IPS-15b (cell line): ENCODE measurements around the gene HSP90B1.

Experiments
- H3K27me3 ChIP-seq: one replicate; pipeline ENCODE4 v1.6.1; 2013; ENCODE audit warnings: low read length; ENCODE audit not compliant: control insufficient read depth, insufficient read depth
- H3K36me3 ChIP-seq: one replicate; pipeline ENCODE4 v1.6.1; 2013; ENCODE audit warnings: low read length; ENCODE audit not compliant: control insufficient read depth, insufficient read depth
- H3K4me1 ChIP-seq: one replicate; pipeline ENCODE4 v1.6.1; 2013; ENCODE audit warnings: mild to moderate bottlenecking, low read length; ENCODE audit not compliant: control insufficient read depth, insufficient read depth
- H3K4me3 ChIP-seq: one replicate; pipeline ENCODE4 v1.5.1; 2013; ENCODE audit warnings: low read depth, low read length
- H3K9ac ChIP-seq: one replicate; pipeline ENCODE4 v1.6.1; 2013; ENCODE audit warnings: low read depth, mild to moderate bottlenecking, low read length
- H3K9me3 ChIP-seq: one replicate; pipeline ENCODE4 v1.6.1; 2013; ENCODE audit warnings: mild to moderate bottlenecking, low read length; ENCODE audit not compliant: control insufficient read depth, insufficient read depth

Gene HSP90B1

DNA sequence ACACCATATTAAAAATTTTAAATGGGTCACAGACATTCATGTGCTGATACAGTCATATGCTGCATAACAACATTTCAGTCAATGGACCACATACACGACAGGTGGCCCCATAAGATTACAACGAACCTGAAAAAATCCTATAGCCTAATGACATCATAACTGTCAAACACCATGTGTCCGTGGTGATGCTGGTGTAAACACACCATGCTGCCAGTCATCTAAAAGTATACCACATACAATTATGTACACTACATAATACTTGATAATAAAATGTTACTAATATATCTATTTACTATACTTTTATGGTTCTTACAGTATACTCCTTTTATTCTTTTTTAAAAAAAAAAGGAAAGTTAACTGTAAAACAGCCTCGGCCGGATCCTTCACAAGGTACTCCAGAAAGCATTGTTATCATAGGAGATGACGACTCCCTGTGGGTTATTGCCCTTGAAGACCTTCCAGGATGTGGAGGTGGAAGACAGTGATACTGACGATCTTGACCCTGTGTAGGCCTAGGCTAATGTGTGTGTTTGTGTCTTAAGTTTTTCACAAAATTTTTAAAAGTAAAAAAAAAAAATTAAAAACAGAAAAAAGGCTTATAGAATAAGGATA is 30.5 kb downstream of the HSP90B1 start:
- Histone ChIP-seq H3K36me3 (no peaks in the 10 kb centered on the region), H3K9me3 (no peaks in the 10 kb centered on the region), H3K27me3 (no peaks in the 10 kb centered on the region), H3K4me3 (no peak overlapping the region), H3K9ac (no peak overlapping the region), H3K4me1 (peaks cover under 1% of the 10 kb centered on the region)

DNA sequence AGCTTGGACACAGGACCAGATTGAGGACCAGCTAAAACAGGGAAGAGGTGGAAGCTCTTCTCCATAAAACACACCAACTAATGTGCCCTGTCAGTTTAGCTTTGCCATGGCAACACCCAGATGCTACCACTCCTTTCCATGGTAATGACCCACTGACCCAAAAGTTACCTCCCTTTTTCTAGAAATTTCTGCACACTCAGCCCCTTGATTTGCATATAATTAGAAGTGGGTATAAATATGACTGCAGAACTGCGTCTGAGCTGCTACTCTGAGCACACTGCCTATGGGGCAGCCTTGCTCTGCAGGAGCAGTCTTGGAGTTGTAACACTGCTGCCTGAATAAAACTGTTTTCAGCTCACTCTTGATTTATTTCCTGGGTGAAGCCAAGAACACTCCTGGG is 32.3 kb downstream of the HSP90B1 start:
- H3K4me1 ChIP-seq = no peaks in the 10 kb centered on the region
- H3K36me3 ChIP-seq = no peaks in the 10 kb centered on the region
- H3K27me3 ChIP-seq = no peaks in the 10 kb centered on the region
- no peak overlapping the region for H3K9ac ChIP-seq
- H3K9me3 ChIP-seq = no peaks in the 10 kb centered on the region
- no peak overlapping the region for H3K4me3 ChIP-seq

- Histone ChIP-seq H3K4me3 (peak overlapping the region; percentile 96), H3K27me3 (no peaks in the 10 kb centered on the region), H3K9me3 (no peaks in the 10 kb centered on the region), H3K4me1 (no peaks in the 10 kb centered on the region), H3K36me3 (no peaks in the 10 kb centered on the region), H3K9ac (peak overlapping the region; percentile 88)
Observed at GRCh38 chr12:103964805-103965204, 34.6 kb downstream of the HSP90B1 start.

DNA sequence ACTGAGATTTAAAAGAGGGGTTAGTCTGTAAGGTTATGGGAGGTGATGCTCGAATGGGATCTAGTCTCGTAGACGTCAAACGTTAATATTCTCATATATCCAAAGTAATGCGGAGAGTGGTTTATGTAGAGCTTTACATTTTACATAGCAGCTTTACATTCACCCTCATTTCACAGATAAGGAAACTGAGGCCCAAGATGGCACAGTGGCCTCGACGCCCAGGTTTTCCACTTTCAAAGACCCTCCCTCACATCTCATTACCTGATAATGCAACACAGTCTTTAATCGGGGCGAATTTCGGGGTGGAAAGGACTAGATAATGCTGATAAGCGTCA is 35.0 kb downstream of the HSP90B1 start:
- H3K36me3 ChIP-seq = no peaks in the 10 kb centered on the region
- H3K9me3 ChIP-seq = no peaks in the 10 kb centered on the region
- H3K4me1 ChIP-seq = no peaks in the 10 kb centered on the region
- peak overlapping the region; percentile 96 for H3K4me3 ChIP-seq
- no peaks in the 10 kb centered on the region for H3K27me3 ChIP-seq
- H3K9ac ChIP-seq = peak overlapping the region; percentile 88

- Histone ChIP-seq H3K27me3 (no peaks in the 10 kb centered on the region), H3K4me1 (no peaks in the 10 kb centered on the region), H3K4me3 (peak within 1 kb of the TSS; percentile 96), H3K9me3 (no peaks in the 10 kb centered on the region), H3K9ac (peak within 1 kb of the TSS; percentile 92), H3K36me3 (no peaks in the 10 kb centered on the region)
Observed at GRCh38 chr12:103965590-103966504, 35.6 kb downstream of the HSP90B1 start, which contains the start of gene TDG. TSS of gene TDG (plus strand) at chr12:103965872. CDS start at chr12:103966038, 166 bp downstream.

GRCh38 chr12:103966736-103967135 is 36.5 kb downstream of the HSP90B1 start:
- no peaks in the 10 kb centered on the region for H3K9me3 ChIP-seq
- peak overlapping the region; percentile 96 for H3K4me3 ChIP-seq
- no peaks in the 10 kb centered on the region for H3K27me3 ChIP-seq
- peak overlapping the region; percentile 92 for H3K9ac ChIP-seq
- H3K36me3 ChIP-seq = no peaks in the 10 kb centered on the region
- no peaks in the 10 kb centered on the region for H3K4me1 ChIP-seq

- Histone ChIP-seq H3K9ac (no peak overlapping the region), H3K36me3 (peaks cover 2% of the 10 kb centered on the region)
Observed at GRCh38 chr12:103969391-103969790, 39.2 kb downstream of the HSP90B1 start.

GRCh38 chr12:103973909-103974308 is 43.7 kb downstream of the HSP90B1 start:
- Histone ChIP-seq H3K36me3 (peaks cover 13% of the 10 kb centered on the region), H3K4me3 (no peak overlapping the region), H3K9me3 (no peaks in the 10 kb centered on the region), H3K9ac (no peak overlapping the region), H3K27me3 (no peaks in the 10 kb centered on the region), H3K4me1 (no peaks in the 10 kb centered on the region)

More at GRCh38 chr12:103969391-103969790, 39.2 kb downstream of the HSP90B1 start:
- no peaks in the 10 kb centered on the region for H3K27me3 ChIP-seq
- no peak overlapping the region for H3K4me3 ChIP-seq
- H3K4me1 ChIP-seq = no peaks in the 10 kb centered on the region
- no peaks in the 10 kb centered on the region for H3K9me3 ChIP-seq

- H3K4me3 ChIP-seq = no peak overlapping the region
- H3K9ac ChIP-seq = no peak overlapping the region
- no peaks in the 10 kb centered on the region for H3K9me3 ChIP-seq
- H3K4me1 ChIP-seq = no peaks in the 10 kb centered on the region
- no peaks in the 10 kb centered on the region for H3K27me3 ChIP-seq
- H3K36me3 ChIP-seq = peaks cover 13% of the 10 kb centered on the region
Observed at GRCh38 chr12:103975368-103975767, 45.2 kb downstream of the HSP90B1 start.

DNA sequence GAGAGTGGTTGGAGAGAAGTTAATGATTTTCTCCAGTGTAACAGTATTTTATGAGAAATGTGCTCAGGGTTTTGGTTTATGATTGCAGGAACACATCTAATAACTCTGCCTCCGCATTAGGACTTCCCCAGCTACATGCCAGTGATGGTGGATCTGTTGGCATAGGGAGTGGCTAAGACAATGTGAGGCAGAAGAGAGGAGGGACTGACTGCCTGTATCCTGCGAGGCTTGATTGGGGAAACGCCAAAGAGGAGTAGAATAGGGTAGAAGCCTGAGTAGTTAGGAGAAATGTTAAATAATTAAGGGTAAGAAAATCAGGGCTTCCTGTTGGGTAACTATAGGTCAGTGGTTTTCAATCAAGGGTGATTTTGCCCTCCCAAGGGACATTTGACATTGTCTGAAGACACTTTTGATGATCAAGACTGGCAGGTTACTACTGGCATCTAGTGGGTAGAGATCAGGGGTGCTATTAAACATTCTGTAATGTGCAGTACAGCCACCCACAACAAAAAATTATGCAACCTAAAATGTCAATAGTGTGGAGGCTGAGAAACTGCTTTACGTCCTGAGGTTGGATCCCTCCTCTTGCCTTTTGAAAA is 48.3 kb downstream of the HSP90B1 start:
- H3K9ac ChIP-seq = no peak overlapping the region
- no peaks in the 10 kb centered on the region for H3K9me3 ChIP-seq
- no peak overlapping the region for H3K4me3 ChIP-seq
- no peaks in the 10 kb centered on the region for H3K4me1 ChIP-seq
- peaks cover 16% of the 10 kb centered on the region for H3K36me3 ChIP-seq
- H3K27me3 ChIP-seq = no peaks in the 10 kb centered on the region

DNA sequence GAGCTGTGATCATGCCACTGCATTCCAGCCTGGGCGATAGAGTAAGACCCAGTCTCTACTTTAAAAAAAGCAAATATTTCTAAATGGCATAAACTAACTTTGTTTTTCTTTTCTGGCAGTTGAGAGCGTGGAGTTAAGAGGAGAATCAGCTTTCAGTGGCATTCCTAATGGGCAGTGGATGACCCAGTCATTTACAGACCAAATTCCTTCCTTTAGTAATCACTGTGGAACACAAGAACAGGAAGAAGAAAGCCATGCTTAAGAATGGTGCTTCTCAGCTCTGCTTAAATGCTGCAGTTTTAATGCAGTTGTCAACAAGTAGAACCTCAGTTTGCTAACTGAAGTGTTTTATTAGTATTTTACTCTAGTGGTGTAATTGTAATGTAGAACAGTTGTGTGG is 56.6 kb downstream of the HSP90B1 start:
- Histone ChIP-seq H3K9me3 (no peaks in the 10 kb centered on the region), H3K27me3 (no peaks in the 10 kb centered on the region), H3K36me3 (peaks cover 17% of the 10 kb centered on the region), H3K4me1 (no peaks in the 10 kb centered on the region), H3K9ac (no peak overlapping the region), H3K4me3 (no peak overlapping the region)
